Muscle layer of duodenum (tissue), 2 donors: ENCODE measurements around the gene ALG1.
"Not testable (repeated sequence)": the region's sequence is repeated elsewhere in the genome, so short reads cannot be mapped to it uniquely, and the experiment has no call there.

ENCODE experiments used
- H3K27ac ChIP-seq: one replicate; pipeline ENCODE4 v1.7.0; 2013; ENCODE audit warnings: mild to moderate bottlenecking, low read length
- H3K27me3 ChIP-seq: one replicate; pipeline ENCODE4 v1.7.0; 2013; ENCODE audit warnings: low read depth, mild to moderate bottlenecking, control low read depth, low read length
- H3K36me3 ChIP-seq, 2 donors: one replicate each; pipeline ENCODE4 v1.7.0; 2013; ENCODE audit warnings: low read length in 2 of 2, control low read depth in 1 of 2, mild to moderate bottlenecking in 1 of 2; ENCODE audit not compliant: insufficient read depth in 2 of 2, control insufficient read depth in 1 of 2
- H3K4me1 ChIP-seq, 2 donors: one replicate each; pipeline ENCODE4 v1.7.0; 2013; ENCODE audit warnings: low read length in 2 of 2, mild to moderate bottlenecking in 2 of 2, control low read depth in 1 of 2, moderate library complexity in 1 of 2; ENCODE audit not compliant: insufficient read depth in 2 of 2, control insufficient read depth in 1 of 2
- H3K4me3 ChIP-seq, 2 donors: one replicate each; pipeline ENCODE4 v1.7.0; 2013; ENCODE audit warnings: low read length in 2 of 2, low read depth in 1 of 2, mild to moderate bottlenecking in 1 of 2
- H3K9me3 ChIP-seq, 2 donors: one replicate each; pipeline ENCODE4 v1.7.0; 2013; ENCODE audit warnings: low read length in 2 of 2, control low read depth in 1 of 2, mild to moderate bottlenecking in 1 of 2; ENCODE audit not compliant: control insufficient read depth in 1 of 2
- donor health status: healthy.

The ALG1 gene

GRCh38 chr16:5108505-5109158 is 37.0 kb downstream of the ALG1 start:
- H3K27me3 ChIP-seq = no peaks in the 10 kb centered on the region
- no peaks in the 10 kb centered on the region for H3K36me3 ChIP-seq
- H3K9me3 ChIP-seq = no peaks in the 10 kb centered on the region
- no peak overlapping the region for H3K4me3 ChIP-seq
- no peak overlapping the region for H3K27ac ChIP-seq
- no peaks in the 10 kb centered on the region for H3K4me1 ChIP-seq

- not testable (repeated sequence) for H3K36me3 ChIP-seq, H3K4me1 ChIP-seq, H3K27me3 ChIP-seq, H3K9me3 ChIP-seq, H3K27ac ChIP-seq, H3K4me3 ChIP-seq
Measured at GRCh38 chr16:5110933-5111332, 39.3 kb downstream of the ALG1 start.

- peak overlapping the region in 1 of 2 donors; percentile 29 for H3K4me3 ChIP-seq
- not testable (repeated sequence) for H3K27ac ChIP-seq, H3K36me3 ChIP-seq, H3K4me1 ChIP-seq, H3K27me3 ChIP-seq, H3K9me3 ChIP-seq
Measured at GRCh38 chr16:5116780-5117295, 45.2 kb downstream of the ALG1 start.

- H3K27me3 ChIP-seq, H3K27ac ChIP-seq, H3K36me3 ChIP-seq, H3K4me1 ChIP-seq, H3K9me3 ChIP-seq: not testable (repeated sequence)
- H3K4me3 ChIP-seq = peak overlapping the region in 1 of 2 donors; percentile 29
Measured at GRCh38 chr16:5117300-5118087, 45.9 kb downstream of the ALG1 start.

DNA sequence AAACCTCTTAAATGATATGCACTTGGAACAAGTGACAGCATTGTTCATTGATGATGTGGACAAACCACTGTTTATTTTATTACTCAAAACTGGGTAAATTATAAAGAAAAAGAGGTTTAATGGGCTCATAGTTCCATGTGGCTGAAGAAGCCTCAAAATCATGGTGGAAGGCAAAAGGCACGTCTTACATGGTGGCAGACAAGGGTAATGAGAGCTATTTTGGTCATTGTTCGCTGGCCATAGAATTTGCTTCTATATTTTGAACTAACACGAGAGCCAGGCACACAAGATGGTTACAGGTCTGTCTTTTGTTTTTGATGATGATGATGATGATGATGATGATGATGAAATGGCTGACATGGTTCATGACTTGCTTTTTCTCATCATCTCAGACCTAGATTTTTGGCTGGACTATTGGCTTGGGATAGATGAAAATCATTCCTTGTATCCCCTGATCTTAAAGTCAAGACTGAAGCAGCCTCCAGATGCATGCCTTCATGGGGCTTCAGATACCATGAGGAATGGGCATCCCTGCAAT is 59.9 kb downstream of the ALG1 start:
- H3K27ac ChIP-seq, H3K9me3 ChIP-seq, H3K4me1 ChIP-seq, H3K4me3 ChIP-seq, H3K27me3 ChIP-seq, H3K36me3 ChIP-seq: not testable (repeated sequence)

DNA sequence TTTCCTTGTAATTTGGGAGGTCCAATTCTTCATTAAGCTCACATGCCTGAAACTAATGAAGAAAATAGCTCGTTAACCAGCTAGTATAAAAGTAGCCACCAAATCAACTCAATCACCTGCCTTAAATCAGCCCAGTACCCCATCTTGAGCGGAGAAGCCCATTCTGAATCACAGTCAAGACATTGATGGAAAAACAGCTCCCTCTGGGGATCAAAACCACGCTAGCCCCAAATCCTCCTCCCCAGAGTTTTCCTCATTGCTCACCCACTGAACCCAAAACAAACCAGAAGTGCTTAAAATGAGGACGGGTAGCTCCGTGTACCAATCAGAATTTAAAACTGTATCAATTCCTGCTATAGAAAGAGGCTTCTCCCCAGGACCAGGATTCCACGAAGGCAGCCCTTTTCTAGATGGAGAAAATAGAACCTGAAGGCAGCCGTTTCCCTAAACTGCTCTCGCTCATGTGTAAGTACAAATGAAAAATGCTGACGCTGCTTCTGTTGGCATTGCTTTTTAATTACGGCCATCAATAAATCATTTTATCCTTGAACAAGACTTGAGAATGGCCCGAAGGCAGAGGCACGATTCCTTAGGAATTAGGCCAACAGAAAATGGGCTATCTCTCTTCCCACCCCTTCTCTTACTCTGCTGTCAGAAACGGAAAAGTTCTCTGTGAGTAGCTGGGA is 61.4 kb downstream of the ALG1 start:
- not testable (repeated sequence) for H3K9me3 ChIP-seq, H3K36me3 ChIP-seq, H3K27ac ChIP-seq, H3K4me3 ChIP-seq, H3K4me1 ChIP-seq, H3K27me3 ChIP-seq

DNA sequence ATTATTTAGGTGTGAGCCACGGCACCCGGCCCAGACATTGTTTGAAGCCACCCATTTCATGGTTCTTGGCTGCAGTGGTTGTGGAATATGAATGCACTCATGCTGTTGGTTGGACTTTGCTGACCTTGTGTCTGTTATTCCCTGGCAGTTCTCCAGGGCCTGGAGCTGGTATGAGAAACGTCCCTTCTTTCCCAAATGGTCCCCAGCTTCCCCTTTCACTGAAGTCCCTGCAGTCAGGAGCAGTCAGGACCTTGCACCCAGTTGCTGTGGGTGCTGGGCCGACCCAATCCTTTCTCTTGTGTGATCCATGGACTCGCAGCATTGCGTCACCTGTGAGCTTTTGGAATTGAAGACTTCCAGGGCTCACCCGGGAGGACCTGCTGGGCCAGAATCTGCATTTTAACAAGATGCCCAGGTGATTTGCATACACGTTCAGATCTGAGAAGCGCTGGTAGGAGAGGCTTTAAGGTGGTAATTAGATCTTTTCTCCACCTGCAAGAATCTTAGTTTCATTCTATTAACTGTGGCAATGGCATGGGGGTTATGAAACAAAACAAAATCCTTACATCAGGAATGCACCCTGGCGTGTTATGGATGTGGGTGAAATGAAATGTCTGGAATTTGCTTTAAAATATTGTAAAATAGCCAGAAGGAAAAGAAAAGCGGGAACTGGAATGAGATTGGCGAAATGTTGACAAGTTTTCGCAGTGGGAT is 63.3 kb downstream of the ALG1 start:
- H3K27ac ChIP-seq, H3K27me3 ChIP-seq, H3K36me3 ChIP-seq, H3K4me3 ChIP-seq, H3K9me3 ChIP-seq, H3K4me1 ChIP-seq: not testable (repeated sequence)
